IPS-15b (cell line): ENCODE data around the gene HPS4.
"Not testable (repeated sequence)": the region's sequence is repeated elsewhere in the genome, so short reads cannot be mapped to it uniquely, and the experiment has no call there.

Experiments used
- H3K27me3 ChIP-seq: one replicate; pipeline ENCODE4 v1.6.1; 2013; ENCODE audit warnings: low read length; ENCODE audit not compliant: control insufficient read depth, insufficient read depth
- H3K36me3 ChIP-seq: one replicate; pipeline ENCODE4 v1.6.1; 2013; ENCODE audit warnings: low read length; ENCODE audit not compliant: control insufficient read depth, insufficient read depth
- H3K4me1 ChIP-seq: one replicate; pipeline ENCODE4 v1.6.1; 2013; ENCODE audit warnings: mild to moderate bottlenecking, low read length; ENCODE audit not compliant: control insufficient read depth, insufficient read depth
- H3K4me3 ChIP-seq: one replicate; pipeline ENCODE4 v1.5.1; 2013; ENCODE audit warnings: low read depth, low read length
- H3K9ac ChIP-seq: one replicate; pipeline ENCODE4 v1.6.1; 2013; ENCODE audit warnings: low read depth, mild to moderate bottlenecking, low read length
- H3K9me3 ChIP-seq: one replicate; pipeline ENCODE4 v1.6.1; 2013; ENCODE audit warnings: mild to moderate bottlenecking, low read length; ENCODE audit not compliant: control insufficient read depth, insufficient read depth

The HPS4 gene

GRCh38 chr22:26416670-26417276 is 66.8 kb downstream of the HPS4 start:
- Histone ChIP-seq H3K9ac (no peak overlapping the region), H3K4me1 (peaks cover 8% of the 10 kb centered on the region), H3K4me3 (no peak overlapping the region), H3K27me3 (no peaks in the 10 kb centered on the region), H3K9me3 (no peaks in the 10 kb centered on the region), H3K36me3 (no peaks in the 10 kb centered on the region)

GRCh38 chr22:26416256-26416655 is 67.3 kb downstream of the HPS4 start:
- Histone ChIP-seq H3K4me1 (peaks cover 8% of the 10 kb centered on the region), H3K4me3 (no peak overlapping the region), H3K36me3 (no peaks in the 10 kb centered on the region), H3K9me3 (no peaks in the 10 kb centered on the region), H3K27me3 (no peaks in the 10 kb centered on the region), H3K9ac (no peak overlapping the region)

GRCh38 chr22:26414347-26414746 is 69.2 kb downstream of the HPS4 start:
- H3K4me1 ChIP-seq: peaks cover 5% of the 10 kb centered on the region
- no peak overlapping the region for H3K4me3 ChIP-seq
- no peaks in the 10 kb centered on the region for H3K36me3 ChIP-seq
- no peaks in the 10 kb centered on the region for H3K9me3 ChIP-seq
- no peaks in the 10 kb centered on the region for H3K27me3 ChIP-seq
- no peak overlapping the region for H3K9ac ChIP-seq

GRCh38 chr22:26410386-26410785 is 73.2 kb downstream of the HPS4 start:
- Histone ChIP-seq H3K27me3 (no peaks in the 10 kb centered on the region), H3K9me3 (no peaks in the 10 kb centered on the region), H3K36me3 (no peaks in the 10 kb centered on the region), H3K4me1 (no peaks in the 10 kb centered on the region), H3K4me3 (no peak overlapping the region), H3K9ac (no peak overlapping the region)

- Histone ChIP-seq H3K27me3 (no peaks in the 10 kb centered on the region), H3K9ac (no peak overlapping the region), H3K4me3 (no peak overlapping the region), H3K4me1 (peaks cover 3% of the 10 kb centered on the region), H3K9me3 (no peaks in the 10 kb centered on the region), H3K36me3 (no peaks in the 10 kb centered on the region)
Measured at GRCh38 chr22:26409719-26410335, 73.8 kb downstream of the HPS4 start.

- not testable (repeated sequence) for H3K9me3 ChIP-seq, H3K27me3 ChIP-seq, H3K9ac ChIP-seq, H3K4me1 ChIP-seq, H3K36me3 ChIP-seq, H3K4me3 ChIP-seq
Measured at GRCh38 chr22:26408562-26409220, 74.9 kb downstream of the HPS4 start.

- no peak overlapping the region for H3K9ac ChIP-seq
- no peaks in the 10 kb centered on the region for H3K9me3 ChIP-seq
- H3K27me3 ChIP-seq: no peaks in the 10 kb centered on the region
- H3K4me1 ChIP-seq: peaks cover 3% of the 10 kb centered on the region
- no peak overlapping the region for H3K4me3 ChIP-seq
- no peaks in the 10 kb centered on the region for H3K36me3 ChIP-seq
Measured at GRCh38 chr22:26406118-26406517, 77.5 kb downstream of the HPS4 start.

- Histone ChIP-seq H3K9ac (no peak overlapping the region), H3K4me3 (no peak overlapping the region), H3K27me3 (no peaks in the 10 kb centered on the region), H3K36me3 (no peaks in the 10 kb centered on the region), H3K4me1 (peaks cover 3% of the 10 kb centered on the region), H3K9me3 (no peaks in the 10 kb centered on the region)
Measured at GRCh38 chr22:26404851-26405421, 78.6 kb downstream of the HPS4 start.

GRCh38 chr22:26401726-26402125 is 81.9 kb downstream of the HPS4 start:
- Histone ChIP-seq H3K9me3 (no peaks in the 10 kb centered on the region), H3K4me3 (no peak overlapping the region), H3K36me3 (no peaks in the 10 kb centered on the region), H3K4me1 (peaks cover 3% of the 10 kb centered on the region), H3K9ac (no peak overlapping the region), H3K27me3 (no peaks in the 10 kb centered on the region)
